HuH-7 (cell line): Measurements from ENCODE around the gene DTX1.

ENCODE experiments used
- DNase-seq: peaks from one replicate; pipeline ENCODE4 v3.0.0; 2011; ENCODE audit warnings: low spot score

DTX1 gene

DNA sequence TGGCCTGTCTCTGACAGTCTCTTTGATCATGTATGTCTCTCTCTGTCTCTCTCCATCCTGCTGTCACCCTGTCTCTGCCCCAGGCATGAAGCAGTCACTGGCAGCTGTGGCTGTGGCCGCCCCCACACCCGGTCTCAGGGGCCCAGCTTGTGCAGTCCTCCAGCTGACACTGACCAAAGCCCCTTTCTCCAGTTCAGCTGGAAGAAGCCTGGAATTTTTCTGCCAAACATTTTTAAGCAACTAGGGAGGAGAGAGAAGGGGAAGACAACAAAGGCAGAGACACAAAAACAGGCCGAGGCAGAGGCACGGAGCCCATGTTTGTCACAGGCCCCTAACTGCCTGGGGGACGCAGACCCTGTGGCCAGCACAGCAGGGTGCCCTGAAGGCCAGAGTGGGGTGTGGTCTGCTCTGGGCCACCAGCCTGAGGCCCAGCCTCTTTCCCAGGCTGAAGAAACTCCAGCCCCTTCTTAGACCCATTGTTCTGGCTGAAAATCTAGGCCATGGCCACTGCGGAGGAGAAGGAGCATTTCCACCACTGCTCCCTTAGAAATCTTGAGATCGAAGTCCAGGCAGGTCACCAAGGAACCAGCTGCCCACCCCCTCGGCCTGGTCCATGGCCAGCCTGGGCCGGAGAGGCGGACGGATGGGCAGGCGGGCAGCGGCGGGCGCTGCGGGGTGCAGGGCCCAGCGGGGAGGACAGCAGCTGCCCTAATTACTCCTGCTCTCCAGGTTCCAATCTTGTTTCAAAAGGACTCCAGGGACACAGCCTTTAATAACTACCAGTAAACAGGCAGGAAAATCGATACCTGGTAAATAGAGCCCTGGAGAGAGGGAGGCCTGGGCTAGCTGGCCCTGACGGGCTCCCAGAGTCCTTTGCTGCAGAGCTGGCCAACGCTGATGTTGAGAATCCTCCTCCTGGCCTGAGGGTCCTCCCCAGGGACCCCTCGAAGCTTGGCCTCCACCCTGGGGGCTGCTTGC, 14.9 kb downstream of the DTX1 start:
- peak; percentile 95 for DNase-seq

DNA sequence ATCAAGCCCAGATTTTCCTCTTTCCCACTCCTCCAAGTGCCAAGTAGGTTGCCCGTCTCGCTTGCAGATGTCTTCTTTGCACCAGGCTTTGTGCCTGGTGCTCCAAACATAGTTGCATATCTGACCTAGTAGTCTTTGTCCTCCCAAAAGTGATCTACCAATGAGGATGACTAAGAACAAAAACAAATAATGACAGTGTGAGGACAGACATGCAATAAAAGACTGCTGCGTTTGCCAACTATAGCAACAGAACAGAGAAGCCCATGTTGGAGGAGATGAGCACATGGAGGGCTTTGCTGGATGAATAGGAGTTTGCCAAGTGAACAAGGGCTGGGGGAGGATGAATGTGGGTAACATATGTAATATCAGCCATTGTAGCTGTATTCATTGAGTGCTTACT, 15.6 kb downstream of the DTX1 start:
- peak; percentile 50 for DNase-seq

DNA sequence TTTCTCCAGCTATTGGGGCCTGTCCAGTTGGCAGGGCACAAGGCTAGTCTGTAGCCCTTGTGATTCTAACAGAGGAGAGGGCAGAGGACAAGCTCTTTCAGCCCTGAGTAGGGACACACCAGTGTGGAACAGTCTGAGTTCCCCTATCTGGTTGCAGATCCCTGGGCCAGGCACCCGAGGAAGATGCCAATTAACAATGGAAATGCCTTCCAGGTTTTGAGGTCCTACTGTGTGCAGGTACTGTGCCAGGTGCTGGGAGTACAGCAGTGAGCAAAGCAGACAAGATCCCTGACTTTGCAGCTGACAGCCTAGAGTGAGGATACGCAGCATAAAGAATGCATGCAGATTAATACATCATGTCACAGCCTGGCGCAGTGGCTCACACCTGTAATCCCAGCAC, 17.1 kb downstream of the DTX1 start:
- no peak for DNase-seq

DNA sequence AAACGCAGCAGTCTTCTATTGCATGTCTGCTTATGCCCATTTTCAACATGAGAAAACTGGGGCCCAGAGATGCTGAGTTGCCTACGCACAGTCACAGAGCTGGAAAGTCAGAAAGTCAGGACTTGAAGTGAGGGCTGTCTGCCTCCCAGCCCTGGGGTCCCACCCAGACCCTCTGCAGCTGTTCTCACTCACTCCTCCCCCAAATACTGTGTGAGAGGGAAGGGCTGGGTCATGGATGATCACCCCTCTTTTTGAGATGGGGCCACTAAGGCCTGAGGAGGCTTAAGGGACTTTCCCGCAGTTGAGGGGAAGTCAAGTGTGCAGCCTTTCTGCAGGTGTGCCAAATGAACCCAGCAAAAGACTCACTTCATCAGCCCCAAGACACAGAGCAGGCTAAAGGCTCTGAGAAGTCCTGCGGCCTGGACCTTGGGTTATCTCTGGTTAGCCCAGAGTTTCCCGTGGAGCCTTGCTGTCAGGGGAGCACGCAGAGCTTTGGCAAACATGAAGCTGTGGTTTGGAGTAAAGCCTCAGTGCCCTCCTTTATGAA, 18.7 kb downstream of the DTX1 start:
- DNase-seq, result no peak

DNA sequence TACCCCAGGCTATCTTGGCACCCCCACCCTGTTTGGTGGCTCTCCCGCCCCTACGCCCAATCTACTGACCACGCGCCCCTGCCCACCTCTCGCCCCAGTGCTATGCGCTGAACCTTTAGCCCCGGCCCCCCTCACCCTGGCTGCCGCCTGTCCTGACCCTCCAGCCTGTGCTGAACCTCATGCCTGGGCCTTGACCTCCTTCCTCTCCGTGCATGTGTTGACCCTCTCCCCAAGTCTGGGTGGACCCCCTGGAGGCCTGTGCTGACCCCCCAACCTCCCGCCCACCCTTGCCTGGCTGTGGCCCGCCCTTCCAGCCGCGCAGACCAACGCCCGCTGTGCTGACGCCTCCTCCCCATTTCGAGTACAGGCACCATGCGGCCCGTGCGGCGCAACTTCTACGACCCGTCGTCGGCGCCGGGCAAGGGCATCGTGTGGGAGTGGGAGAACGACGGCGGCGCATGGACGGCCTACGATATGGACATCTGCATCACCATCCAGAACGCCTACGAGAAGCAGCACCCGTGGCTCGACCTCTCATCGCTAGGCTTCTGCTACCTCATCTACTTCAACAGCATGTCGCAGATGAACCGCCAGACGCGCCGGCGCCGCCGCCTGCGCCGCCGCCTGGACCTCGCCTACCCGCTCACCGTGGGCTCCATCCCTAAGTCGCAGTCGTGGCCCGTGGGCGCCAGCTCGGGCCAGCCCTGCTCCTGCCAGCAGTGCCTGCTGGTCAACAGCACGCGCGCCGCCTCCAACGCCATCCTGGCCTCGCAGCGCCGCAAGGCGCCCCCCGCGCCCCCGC, 20.7 kb downstream of the DTX1 start:
- no peak for DNase-seq

DNA sequence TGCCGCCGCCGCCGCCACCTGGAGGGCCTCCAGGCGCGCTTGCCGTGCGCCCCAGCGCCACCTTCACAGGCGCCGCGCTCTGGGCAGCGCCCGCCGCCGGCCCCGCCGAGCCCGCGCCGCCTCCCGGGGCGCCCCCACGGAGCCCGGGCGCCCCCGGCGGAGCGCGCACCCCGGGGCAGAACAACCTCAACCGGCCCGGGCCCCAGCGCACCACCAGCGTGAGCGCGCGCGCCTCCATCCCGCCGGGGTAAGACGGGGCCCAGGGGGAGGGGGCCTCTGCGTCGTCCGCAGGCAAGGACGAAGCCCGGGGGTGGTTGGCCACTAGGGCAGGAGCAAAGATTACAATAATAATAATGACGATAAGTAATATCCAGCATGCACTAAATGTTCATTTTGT, 21.3 kb downstream of the DTX1 start:
- no peak for DNase-seq

DNA sequence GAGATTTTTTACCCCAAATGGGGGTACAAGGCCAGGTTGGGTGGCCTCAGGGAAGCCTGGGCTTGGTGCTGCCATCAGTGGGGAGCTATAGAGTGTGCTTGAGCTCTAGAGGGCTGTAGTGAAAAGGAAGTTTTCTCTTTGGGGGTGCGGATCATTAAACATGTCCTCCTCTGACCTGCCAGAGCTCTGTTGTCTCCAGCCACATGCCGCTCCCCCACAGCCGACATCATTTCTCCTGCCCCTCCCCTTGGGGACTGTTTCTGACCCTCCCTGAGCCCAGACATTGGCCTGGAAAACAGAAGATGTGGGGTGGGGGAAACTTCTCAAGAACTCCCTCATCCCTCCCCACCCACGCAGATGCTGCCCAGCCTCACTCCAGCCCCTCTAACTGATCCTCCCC, 25.3 kb downstream of the DTX1 start:
- DNase-seq, result no peak

DNA sequence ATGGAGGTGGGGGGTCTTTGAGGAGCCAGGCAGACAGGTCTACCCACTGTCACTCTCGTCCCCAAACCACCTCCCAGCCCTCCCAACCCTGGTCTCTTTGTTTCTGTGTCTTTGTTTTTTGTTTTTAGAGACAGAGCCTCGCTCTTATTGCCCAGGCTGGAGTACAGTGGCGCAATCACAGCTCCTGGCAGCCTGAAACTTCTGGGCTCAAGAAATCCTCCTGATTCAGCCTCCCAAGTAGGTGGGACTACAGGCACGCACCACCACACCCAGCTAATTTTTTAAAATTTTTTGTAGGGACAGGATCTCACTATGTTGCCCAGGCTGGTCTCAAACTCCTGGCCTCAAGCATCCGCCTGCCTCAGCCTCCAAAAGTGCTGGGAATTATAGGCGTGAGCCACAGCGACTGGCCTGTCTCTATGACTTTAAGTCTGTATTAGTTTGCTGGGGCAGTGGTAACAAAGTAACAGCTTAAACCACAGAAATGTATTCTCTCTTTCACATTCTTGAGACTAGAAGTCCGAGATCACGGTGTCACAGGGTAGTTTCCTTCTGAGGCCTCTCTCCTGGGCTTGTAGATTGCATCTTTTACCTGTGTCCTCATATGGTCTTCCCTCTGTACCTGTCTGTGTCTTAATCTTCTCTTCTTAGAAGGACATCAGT, 26.1 kb downstream of the DTX1 start:
- no peak for DNase-seq

DNA sequence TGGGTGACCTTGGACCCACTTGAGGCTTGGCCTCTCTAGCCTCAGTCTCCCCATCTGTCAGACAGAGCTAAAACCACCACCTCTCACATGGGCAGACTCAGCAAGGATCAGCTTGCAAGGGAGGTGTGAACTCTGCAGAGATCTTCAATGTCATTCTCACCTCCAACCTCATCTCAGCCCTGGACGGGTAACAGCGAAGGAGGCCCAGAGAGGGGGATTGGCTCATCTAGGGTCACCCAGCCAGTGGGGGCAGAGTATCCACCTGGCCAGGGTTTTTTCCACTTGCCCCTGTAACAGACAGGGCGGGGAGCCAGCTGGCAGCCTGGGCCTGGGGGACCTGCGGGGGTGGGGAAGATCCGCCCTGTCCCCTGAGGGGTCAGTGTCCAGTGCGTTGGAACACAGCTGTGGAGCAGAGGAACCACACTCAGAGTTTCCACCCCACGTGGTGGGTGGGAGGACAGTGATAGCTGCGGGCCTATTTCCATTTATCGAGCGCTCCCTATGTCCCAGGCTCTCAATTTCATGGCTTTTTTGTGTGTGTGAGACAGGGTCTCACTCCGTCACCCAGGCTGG, 27.4 kb downstream of the DTX1 start:
- DNase-seq, result no peak

DNA sequence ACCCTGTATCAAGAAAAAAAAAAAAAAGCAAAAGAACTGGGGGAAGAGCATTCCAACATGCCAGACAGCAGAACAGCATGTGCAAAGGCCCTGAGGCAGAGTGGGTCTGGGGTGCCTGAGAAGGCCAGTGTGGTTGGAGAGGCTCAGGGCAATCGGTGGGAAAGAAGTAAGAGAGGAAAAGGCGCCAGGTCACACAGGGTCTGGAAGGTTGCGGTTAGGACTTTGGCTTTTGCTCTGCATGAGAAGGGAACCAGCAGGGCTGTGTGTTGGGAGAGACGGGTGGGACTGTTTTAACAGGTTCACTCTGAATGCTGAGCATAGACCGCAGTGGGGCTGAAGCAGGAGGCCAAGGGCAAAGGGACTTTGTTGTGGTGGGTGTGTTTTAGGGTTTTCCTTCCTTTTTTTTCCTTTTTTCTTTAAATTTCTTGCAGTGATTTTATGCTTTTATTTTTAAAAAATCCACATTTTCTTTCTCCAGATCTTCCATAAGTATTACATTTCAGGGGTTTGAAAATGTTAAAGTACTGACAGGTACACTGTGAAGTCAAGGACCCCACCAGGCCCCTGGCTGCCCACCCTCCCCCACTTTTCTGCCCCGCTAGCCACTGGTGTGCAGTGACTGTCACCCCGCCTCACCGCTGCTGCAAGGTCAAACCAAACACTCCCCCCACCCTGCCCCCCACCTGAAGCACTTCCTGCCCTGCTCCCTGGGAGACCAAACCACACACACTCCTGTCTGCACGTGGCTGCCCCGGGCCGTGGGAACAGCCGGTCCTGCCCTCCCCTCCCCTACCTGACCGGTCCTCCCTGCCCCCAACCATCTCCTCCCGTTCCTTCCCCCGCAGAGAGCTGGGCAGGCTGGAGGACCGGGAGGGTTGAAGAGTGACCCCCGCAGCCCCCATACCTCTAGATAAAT, 30.0 kb downstream of the DTX1 start:
- DNase-seq, result no peak

DNA sequence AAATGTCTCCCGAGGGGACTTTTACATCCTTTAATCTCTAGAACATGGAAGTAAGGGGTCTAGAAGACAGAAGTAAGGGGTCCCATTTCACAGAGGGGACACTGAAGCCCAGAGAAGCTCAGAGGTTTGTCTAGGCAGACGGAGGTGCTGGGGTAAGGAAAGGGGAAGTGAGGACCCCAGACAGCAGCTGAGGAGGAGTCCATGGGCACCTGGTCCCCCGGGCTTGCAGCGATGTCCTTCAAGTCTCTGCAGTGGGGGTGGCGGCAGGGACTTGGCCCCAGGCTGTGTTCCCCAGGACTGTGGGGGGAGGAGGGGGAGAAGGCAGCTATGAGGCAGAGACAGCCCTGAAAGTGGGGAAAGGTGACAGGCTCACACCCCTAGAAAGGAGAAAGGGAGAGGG, 30.7 kb downstream of the DTX1 start:
- no peak for DNase-seq

DNA sequence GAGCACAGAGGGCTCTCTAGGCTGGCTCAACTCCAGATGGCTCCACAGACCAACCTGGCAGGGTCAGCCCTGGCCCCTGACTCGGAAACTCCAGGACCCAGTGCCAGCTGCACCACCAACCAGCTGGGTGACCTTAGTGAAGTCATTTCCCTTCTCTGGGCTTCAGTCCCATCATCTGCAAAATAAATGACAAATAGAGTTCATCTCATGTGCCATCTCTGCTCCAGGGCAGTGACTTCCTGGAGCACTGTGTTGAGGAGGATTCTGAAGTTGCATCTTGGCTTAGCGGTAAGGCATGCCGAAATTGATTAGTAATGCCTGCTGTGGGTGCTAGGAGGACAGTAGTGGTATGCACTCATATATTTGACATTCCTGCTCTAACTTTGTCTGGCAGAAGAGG, 31.5 kb downstream of the DTX1 start:
- DNase-seq, result no peak

DNA sequence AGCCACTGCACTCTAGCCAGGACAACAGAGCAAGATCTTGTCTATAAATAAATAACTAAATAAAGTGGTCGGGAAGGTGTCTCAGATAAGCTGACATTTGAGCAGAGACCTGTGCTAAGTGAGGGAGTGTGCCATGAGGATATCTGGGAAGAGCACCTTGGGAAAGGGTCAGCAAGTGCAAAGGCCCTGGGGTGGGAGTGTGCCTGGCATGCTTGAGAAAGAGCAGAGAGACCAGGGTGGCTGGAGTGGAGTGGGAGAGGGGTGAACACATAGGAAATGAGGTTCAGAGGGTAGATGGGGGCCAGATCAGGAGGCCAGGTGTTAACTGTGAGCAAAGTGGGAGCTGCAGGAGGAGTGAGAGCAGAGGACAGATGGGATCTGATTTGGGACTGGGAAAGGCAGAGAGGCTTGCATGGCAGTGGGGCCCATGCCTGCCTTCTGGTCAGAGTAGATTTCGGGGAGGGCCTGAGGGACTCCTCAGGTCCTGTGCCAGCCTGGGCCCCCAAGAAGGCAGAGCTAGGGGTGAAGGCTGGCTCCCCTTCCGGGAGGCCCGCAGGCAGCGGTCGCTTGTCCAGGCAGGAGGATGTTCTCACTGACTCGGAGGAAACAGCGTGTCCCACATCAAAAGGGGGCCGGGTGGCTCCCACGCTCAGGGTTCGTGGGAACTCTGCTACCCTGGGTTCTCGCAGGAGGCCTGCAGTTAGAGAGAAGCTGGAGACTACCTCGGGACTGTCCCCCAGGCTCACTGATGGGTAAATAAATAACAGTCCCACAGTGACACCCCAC, 32.6 kb downstream of the DTX1 start:
- DNase-seq, result no peak

DNA sequence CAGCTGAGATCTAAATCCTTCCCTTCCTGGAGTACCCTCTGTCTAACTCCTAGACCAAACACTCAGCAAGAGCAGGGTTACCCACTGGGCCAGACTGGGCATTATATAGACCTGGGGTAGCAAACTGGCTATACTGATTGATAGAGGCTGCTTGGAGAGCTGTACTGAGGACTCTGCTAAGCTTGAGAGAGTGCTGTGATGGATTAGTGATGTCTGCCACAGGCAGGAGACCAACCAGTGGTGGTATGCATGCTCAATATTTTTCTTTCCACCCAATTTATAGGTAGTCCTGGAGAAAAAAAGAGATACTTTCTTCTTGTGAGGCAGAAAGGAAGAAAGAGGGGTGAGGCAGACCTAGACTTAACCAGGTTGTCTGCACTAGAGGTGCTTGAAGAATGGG, 33.3 kb downstream of the DTX1 start:
- no peak for DNase-seq

DNA sequence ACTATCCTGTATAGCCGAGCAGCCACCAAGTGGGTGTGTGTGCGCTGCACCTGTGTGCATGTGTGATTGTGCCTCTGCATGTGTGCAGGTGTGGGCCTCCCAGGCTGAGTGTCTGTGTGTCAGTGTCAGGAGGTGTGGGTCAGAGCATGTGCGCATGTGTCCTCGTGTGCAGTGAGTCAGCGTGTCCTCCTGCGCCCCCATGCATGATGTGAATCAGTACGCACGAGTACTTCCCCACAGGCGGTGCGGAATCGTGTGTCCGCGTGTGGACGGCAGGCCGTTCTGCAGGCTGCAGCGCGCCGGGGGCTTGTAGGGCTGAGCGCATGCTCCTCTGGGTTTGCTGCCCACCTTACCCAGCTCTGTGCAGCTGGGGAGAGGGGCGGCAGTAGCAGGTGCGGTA, 34.2 kb downstream of the DTX1 start:
- DNase-seq, result no peak

DNA sequence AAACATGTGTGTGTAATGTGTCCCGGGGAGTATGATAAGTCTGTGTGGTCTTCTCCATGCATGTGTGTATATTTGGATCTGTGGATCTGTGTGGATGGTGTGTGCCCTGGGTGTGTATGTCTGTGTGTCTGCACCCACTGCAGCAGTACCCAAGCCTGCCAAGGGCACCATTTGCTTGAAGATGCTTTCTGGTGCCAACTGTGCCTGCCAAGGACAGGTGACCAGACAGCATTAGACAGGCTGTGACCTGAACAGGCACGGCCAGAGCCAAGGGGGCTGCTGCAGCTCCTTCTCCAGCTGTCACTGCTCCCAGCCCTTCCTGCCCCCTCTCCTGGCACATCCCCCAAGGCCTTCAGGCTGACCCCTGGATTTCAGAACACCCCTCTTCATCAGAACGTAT, 35.0 kb downstream of the DTX1 start:
- no peak for DNase-seq

DNA sequence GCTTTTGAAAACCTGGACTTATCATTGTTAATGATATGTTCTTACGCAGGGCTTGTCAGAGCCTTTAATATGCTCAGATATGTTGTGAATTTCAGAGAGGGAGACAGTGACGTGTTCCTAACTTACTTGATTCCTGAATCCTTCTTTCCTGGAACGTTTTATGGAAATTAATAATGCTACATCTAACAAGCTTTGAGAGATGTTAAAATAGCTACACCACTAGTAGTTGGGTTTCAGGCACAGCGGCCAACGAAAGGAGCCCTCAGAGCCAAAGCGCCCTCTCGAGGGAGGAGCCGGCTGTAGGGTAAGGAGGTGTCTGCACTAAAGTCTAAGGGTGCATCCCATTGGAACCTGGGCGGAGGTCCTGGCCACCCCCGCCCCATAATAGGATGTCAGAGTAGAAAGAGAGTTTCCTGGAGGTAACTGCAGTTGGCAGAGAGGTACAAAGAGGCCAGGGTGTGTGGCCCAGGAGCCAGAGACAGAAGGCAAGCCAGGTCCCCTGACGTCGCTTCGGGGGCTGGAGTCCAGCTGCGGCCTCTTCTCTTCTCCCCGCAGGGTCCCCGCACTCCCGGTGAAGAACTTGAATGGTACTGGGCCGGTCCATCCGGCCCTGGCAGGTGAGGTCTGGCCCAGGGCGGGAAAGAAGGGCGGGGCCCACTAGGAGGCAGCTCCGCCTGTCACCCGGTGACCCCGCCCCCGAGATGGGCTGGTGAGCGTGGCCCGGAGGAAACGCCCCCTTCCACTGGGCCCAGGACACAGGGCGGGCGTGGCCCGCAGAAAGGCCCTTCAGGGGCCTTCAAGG, 36.3 kb downstream of the DTX1 start:
- peak; percentile 61 for DNase-seq

DNA sequence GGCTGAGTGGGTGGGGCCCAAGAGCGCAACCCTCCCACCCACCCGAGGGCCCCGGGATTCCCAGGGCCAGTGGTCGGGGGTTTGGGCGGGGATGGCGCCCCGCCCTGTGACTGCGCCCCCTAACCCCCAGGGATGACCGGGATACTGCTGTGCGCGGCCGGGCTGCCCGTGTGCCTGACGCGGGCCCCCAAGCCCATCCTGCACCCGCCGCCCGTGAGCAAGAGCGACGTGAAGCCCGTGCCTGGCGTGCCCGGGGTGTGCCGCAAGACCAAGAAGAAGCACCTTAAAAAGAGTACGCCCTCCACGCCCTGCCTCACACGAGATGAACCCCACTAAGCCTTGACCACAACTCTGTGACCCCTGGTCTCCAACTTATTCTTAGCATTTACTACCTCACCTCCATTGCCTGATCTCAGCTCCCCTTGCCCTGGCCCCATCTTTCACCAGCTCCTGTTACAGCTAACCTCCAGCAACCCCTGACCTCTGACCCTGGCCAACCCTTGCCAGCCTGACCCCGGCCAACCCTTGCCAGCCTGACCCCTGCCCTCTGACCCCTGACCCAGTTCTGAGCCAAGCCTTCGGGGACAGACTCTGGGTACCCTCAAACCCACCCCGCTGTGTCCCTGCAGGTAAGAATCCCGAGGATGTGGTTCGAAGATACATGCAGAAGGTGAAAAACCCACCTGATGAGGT, 37.0 kb downstream of the DTX1 start:
- DNase-seq, result no peak

DNA sequence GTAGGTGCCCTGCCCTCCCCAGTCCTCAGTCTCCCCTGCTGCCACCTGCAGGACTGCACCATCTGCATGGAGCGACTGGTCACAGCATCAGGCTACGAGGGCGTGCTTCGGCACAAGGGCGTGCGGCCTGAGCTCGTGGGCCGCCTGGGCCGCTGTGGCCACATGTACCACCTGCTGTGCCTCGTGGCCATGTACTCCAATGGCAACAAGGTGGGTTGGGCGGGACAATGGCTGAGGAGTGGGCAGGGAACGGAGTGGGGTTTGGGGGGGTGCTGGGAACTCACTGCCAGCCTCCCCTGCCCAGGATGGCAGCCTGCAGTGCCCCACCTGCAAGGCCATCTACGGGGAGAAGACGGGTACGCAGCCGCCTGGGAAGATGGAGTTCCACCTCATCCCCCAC, 38.2 kb downstream of the DTX1 start:
- DNase-seq, result no peak
